ENCODE results near the gene TBC1D10A.

TBC1D10A gene

DNA sequence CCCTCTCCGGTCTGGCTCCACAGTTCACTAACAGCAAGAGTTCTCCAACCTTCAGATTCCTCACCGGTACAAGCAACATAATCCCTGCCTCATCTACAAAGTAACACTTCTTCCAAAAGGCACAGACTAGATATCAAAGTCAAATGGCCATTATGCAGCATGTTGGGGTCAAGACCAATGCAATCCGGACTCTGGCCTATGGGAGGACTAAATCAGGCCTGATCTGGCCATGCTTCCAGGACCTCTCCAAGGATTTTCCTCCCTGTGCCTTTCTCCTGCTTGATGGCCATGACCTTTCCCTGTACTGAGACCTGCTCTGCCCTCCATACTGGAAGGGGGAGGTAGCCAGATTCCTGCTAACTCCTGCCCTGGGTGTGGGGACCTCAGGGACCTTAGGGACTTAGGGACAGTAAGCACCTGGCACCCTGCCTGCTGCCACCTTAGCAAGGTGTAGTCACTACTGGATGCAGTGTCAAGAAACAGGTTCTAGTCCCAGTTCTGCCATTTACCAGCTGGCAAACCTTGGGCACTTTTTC lies 6.7 kb downstream of the TBC1D10A start:
- DNase-seq = no peak

DNA sequence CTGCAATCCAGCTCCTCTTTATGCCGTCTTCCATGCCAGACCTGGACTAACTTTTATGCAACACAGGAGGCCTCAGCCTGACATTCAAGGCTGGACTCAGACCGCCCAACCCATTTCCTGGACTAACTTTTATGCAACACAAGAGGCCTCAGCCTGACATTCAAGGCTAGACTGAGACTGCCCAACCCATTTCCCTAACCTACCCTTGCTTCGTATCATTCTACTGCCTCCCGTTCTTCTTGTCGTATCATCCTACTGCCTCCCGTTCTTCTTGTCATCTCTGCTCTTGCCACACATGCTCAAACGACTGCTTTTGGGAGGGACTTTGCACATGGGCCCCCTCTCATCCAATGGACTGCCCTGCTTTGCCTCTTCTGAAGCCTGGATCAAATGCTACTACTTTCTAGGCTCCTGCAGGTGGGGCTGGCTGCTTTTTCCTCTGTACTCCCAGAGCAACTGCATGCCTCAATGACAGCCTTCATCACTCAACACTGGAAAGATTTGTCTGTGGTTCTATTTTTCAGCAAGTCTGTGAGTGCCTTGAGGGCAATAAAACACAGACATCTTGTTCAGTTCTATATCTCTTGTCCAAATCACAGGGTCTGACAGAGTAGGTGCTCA lies 7.8 kb downstream of the TBC1D10A start:
- DNase-seq = no peak

DNA sequence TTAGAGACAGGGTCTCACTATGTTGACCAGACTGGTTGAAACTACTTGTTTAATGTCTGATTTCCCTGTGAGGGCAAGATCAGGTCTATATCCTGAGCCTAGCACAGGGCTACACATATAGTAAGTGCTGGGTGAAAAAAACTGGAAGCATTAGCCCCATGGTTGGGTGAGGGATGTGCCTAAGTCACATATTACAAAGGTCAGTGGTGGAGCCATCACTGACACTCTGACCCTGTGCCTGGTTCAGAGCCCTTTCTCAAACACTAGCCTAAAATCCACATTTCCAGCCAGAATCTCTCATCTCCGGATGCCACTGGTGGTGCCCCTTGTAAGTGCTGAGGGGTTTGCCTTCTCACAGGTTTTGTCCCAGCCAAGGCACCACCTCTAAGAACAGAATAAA lies 9.0 kb downstream of the TBC1D10A start:
- no peak for DNase-seq

DNA sequence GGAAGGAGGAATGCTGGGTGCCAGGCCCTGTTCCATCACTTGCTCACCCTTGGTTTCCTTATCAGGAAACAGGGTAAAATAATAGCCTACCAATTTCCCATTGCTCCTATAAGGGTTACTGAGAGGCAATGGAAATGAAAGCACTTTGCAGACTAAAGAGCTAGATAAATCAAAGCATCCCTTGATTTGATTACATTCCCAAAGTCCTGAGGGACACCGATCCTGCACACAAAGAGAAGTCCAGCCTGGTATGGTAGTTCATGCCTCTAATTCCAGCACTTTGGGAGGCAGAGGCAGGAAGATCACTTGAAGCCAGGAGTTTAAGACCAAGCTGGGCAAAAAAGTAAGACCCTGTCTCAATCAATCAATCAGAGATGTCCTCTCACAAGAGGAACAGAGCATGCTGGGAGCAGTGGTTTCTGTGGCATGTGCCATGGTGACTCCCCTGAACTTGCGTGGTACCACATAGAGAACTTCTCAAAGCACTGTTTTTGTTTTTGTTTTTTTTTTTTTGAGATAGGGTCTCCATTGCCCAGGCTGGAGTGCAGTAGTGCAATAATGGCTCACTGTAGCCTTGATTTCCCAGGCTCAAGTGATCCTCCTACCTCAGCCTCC lies 10.7 kb downstream of the TBC1D10A start:
- no peak for DNase-seq

GRCh38 chr22:30314915-30315314 lies 11.8 kb downstream of the TBC1D10A start:
- DNase-seq = no peak

- DNase-seq = no peak
These were observed 13.0 kb downstream of the TBC1D10A start for GRCh38 chr22:30313527-30314363.

GRCh38 chr22:30312053-30312452 lies 14.7 kb downstream of the TBC1D10A start:
- no peak for DNase-seq

GRCh38 chr22:30310881-30311771 lies 15.6 kb downstream of the TBC1D10A start:
- DNase-seq = peak; percentile 37

GRCh38 chr22:30309951-30310741 lies 16.6 kb downstream of the TBC1D10A start:
- DNase-seq = no peak

DNA sequence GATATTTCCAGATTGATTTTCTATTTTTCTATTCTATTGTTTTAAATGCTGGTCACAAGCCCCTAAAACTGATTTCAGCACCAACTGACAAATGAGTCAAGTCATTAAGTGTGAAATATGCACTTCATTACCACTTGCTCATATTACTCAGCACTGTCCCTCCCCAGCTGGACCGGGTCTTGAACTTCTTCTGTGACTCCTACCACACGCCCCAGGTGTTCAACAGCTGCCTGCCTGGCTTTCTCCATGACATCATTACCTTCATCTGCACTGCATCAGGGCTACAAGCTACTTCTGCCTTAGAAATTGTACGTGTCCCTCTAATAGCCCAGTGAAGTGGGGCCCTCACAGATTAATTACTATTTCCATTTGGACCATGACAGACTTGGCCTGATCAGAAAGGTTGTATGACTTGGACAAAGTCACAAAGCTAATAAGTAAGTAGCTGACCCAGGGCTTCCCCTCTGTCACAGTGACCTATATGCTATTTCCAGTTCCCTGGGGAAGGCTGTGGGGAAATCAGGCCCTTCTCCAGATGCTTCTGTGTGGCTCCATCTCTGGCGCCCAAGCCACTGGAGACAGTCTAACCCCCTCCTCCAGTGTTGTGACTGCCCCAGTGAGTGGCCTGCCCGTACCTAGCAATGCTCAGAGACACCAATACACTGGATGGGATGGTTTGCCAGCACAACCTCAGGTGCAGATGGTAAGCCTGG lies 18.1 kb downstream of the TBC1D10A start:
- DNase-seq = no peak

DNA sequence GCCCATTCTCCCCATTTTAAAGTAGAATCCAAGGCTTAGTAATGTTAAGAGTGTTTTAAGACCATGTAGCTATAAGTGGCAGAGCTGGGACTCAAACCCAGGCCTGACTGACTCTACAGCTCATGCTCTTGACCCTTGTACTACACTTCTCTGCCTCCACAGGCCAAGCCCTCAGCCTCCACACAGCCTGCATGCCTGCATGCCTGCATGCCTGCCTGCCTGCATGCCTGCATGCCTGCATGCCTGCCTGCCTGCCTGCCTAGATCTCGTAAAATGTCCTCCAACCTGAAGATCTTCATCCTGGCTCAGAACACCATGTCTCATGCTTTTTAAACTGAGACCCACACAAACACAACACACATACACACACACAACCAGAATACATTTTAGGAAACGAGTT lies 18.6 kb downstream of the TBC1D10A start:
- no peak for DNase-seq

GRCh38 chr22:30307041-30307574 lies 19.6 kb downstream of the TBC1D10A start:
- DNase-seq = no peak

DNA sequence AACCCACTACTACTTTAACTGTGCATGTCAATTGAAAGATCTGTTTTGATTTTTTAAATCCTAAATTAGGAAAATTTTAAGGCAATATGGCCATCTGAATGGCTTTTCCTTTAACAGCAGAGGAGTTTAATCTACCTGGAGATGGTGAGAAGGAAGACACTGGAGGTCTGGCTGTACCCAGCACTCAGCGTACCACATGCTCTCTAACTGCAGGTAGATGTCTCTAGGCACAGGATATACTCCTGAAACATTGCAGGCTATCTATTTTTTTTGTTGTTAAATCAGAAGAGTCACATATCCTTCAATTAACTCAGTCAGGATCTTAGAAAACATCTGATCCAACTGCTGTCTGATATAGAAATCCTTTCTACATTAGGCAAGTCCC lies 20.1 kb downstream of the TBC1D10A start:
- DNase-seq = no peak

- peak; percentile 6 for DNase-seq
These were observed 20.7 kb downstream of the TBC1D10A start for GRCh38 chr22:30305906-30306626.

DNA sequence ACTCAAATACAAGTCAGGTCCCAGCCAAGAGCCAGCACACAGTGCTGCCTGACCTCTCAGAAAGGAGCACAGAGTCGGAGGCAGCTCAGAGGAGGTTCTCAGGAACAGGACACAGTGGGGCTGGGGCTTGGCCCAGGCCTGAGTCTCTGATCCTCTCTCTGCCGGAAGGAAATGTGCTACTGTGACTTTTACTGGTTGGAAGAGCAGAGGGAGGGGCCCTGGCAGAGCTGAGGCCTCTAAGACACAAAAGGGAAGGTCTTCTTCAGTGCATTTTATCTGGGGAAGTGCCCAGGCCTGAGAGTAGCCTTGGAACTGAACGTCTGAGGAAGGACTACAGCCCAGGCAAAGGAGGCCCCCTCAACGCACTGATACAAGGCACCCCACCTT lies 21.2 kb downstream of the TBC1D10A start:
- DNase-seq = peak; percentile 42

DNA sequence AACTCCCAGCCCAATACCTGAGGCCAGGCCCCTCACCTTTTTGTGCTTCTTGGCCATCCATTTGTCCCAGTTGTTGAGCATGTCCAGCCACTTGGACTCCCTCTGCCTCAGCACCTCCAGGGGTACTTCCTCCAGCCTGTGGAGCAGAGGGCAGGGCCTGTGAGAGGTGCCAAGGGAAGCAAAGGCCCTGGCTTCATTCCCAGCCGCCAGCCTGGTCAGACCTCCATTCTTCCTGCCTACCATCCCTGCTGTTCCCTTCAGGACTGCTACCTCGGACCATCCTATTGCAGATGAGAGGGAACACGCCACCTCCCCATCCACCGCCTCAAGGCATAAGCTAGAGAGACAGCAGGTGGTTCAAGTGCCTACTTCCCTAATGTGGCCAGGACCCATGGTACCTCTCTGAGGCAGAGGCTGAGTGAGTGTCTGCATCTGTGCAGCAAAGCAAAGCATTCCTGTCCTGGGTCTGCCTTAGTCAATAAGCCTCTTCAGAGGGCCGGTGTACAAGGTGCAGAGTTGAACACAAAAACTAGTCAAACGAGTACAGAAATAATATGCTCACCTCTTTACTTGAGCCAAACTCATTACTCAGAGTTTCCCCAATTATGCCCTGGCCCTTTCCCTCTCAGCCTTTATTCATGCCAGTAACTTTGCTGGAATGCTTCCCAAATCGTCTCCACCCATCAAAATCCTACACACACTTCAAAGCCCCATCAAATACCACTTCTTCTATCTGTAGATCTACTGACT lies 22.1 kb downstream of the TBC1D10A start:
- peak; percentile 6 for DNase-seq

DNA sequence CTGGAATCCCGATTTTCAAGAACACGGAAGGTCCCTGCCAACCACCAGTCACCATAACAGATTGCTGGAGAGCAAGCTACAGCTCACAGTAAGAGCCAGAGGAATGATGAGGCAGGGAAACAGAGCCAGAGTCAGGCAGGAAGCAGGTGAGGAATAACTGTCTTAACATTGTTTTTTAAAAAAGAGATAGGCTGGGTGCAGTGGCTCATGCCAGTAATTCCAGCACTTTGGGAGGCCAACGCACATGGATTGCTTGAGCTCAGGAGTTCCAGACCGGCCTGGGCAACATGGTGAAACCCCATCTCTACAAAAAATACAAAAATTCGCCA lies 24.0 kb downstream of the TBC1D10A start:
- DNase-seq = no peak

DNA sequence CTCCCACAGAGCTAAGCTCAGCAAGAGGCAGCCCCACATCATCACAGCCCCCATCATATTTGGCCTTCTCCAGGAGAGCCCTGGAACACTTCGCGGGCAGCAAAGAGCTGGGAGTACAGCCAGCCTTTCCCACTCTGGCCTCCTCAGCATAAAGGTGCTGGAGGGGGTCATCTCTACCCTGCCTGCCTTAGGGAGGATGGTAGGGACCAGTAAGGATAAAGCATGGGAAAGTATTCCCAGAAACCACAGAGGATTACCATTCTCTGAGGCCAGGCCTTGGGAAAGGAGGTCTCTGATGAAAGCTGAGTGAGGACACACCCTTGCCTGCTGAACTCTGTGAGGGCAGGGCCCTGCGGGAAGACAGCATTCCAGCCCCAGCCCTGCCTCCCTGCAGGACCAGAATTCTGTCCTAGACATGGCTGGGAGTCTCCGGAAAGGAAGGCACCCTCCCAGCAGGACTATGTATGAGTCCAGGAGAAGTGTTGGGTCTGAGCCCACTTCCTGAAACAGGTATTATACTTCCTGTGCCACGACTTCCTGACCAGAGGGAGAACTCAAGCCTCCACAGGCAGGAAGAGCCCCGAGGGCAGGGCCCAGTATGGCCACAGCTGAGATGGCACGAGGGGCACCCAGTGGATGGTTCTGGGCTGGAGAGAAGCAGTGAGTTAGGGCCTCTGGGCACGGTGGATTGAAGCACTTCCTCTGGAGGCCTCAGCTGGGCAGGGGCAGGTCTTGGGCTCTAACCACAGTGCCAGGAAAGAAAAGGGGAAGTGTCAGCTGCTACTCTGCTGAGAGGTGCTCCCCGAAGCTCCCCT lies 24.5 kb downstream of the TBC1D10A start:
- DNase-seq = peak; percentile 34

- no peak for DNase-seq
These were observed 27.4 kb downstream of the TBC1D10A start for GRCh38 chr22:30299322-30299721.

Measured in midbrain (tissue), 1 donor.